ENCODE measurements around the gene SRP72.
A peak's percentile ranks its signal among the peaks of the same experiment; 100 is the strongest.
"Not testable (repeated sequence)": the region's sequence is repeated elsewhere in the genome, so short reads cannot be mapped to it uniquely, and the experiment has no call there.

Gene SRP72

GRCh38 chr4:56467284-56468096 is at the start of gene SRP72:
Gene SRP72 (plus strand): TSS chr4:56467617. CDS start chr4:56467636, 19 bp downstream.
- DNase-seq (ENCODE audit: low read depth), result peak; percentile 89

- DNase-seq (ENCODE audit: low read depth), result no peak
Observed at GRCh38 chr4:56424176-56424575, 43.2 kb upstream of the SRP72 start.

GRCh38 chr4:56424697-56425514 is 42.5 kb upstream of the SRP72 start:
- DNase-seq (ENCODE audit: low read depth), result no peak

- DNase-seq (ENCODE audit: low read depth), result no peak
Observed at GRCh38 chr4:56425518-56425917, 41.9 kb upstream of the SRP72 start.

- no peak for DNase-seq (ENCODE audit: low read depth)
Observed at GRCh38 chr4:56426273-56426672, 41.1 kb upstream of the SRP72 start.

- DNase-seq (ENCODE audit: low read depth), result no peak
Observed at GRCh38 chr4:56427179-56427578, 40.2 kb upstream of the SRP72 start.

GRCh38 chr4:56430203-56430602 is 37.2 kb upstream of the SRP72 start:
- no peak for DNase-seq (ENCODE audit: low read depth)

- DNase-seq (ENCODE audit: low read depth), result no peak
Observed at GRCh38 chr4:56433280-56433679, 34.1 kb upstream of the SRP72 start.

GRCh38 chr4:56434599-56435139 is 32.7 kb upstream of the SRP72 start:
- no peak for DNase-seq (ENCODE audit: low read depth)

- peak; percentile 97 for DNase-seq (ENCODE audit: low read depth)
Observed at GRCh38 chr4:56435140-56435926, 32.1 kb upstream of the SRP72 start, which contains the start of gene PPAT. Gene PPAT (minus strand): TSS chr4:56435615. CDS start chr4:56435477, 138 bp downstream.

- no peak for DNase-seq (ENCODE audit: low read depth)
Observed at GRCh38 chr4:56438766-56439165, 28.7 kb upstream of the SRP72 start.

GRCh38 chr4:56440983-56441382 is 26.4 kb upstream of the SRP72 start:
- DNase-seq (ENCODE audit: low read depth), result no peak

- DNase-seq (ENCODE audit: low read depth), result no peak
Observed at GRCh38 chr4:56444719-56445118, 22.7 kb upstream of the SRP72 start.

GRCh38 chr4:56445699-56446098 is 21.7 kb upstream of the SRP72 start:
- DNase-seq (ENCODE audit: low read depth), result no peak

- no peak for DNase-seq (ENCODE audit: low read depth)
Observed at GRCh38 chr4:56448301-56448700, 19.1 kb upstream of the SRP72 start.

- not testable (repeated sequence) for DNase-seq (ENCODE audit: low read depth)
Observed at GRCh38 chr4:56449475-56449874, 17.9 kb upstream of the SRP72 start.

GRCh38 chr4:56450342-56450741 is 17.1 kb upstream of the SRP72 start:
- DNase-seq (ENCODE audit: low read depth), result no peak

GRCh38 chr4:56460085-56460484 is 7.3 kb upstream of the SRP72 start:
- no peak for DNase-seq (ENCODE audit: low read depth)

GRCh38 chr4:56462157-56462556 is 5.3 kb upstream of the SRP72 start:
- no peak for DNase-seq (ENCODE audit: low read depth)

- DNase-seq (ENCODE audit: low read depth), result no peak
Observed at GRCh38 chr4:56463711-56464110, 3.7 kb upstream of the SRP72 start.

- no peak for DNase-seq (ENCODE audit: low read depth)
Observed at GRCh38 chr4:56464581-56464980, 2.8 kb upstream of the SRP72 start.
